Measurements from ENCODE around the gene C12orf75. TPM values are rescaled to one million over a fixed set of nuclear protein-coding genes. Genes with fewer than 3 reads are reported as not detected.
A peak's percentile ranks its signal among the peaks of the same experiment; 100 is the strongest.

The C12orf75 gene
- total and polyA plus RNA-seq, 2 of the 13 experiments (the other 11 are each of a cell fraction or from before 2014, with no cell fraction given) = 16.1 to 19.8 TPM

DNA sequence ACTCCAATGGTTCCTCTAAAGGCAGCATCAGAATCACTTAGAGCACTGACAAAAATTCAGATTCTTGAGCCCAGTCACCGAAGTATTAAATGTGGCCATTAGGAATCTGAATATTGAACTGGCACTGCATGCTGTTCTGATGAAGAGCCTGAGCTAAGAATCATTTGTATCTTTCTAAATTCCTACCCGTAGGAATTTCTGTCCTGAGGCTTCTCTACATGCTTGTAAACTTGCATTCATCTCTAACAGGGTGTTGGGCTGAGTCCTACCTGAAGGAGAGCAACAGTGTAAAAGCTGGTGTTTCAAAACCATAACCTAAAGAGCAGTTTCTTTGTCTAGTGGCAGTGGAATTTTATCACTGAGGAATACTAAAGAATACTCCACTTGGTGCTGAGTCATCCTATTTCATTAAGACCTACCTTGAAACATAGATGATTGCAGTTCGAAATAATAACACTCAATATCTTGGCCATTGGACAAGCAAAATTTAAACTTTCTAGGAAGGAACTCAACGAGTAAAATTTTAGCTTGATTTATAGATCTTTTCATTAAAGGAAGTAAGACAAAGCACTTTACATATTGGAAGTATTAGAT is 35.5 kb upstream of the C12orf75 start:
- intact Hi-C loops (cut with micrococcal nuclease; ENCODE audit: unreplicated experiment) = no loop called here

More for the DNA sequence above, 35.5 kb upstream of the C12orf75 start:
- Histone ChIP-seq H3K4me2 (ENCODE audit: low read depth, low read length) (no peak overlapping the region), H3K79me2 (ENCODE audit: insufficient read depth, low read length) (no peaks in the 10 kb centered on the region), H3K27ac (ENCODE audit: extremely low read length, insufficient read depth, low read length) (no peak overlapping the region), H4K20me1 (ENCODE audit: insufficient read depth, low read length) (no peaks in the 10 kb centered on the region), H2AFZ (ENCODE audit: low read length) (no peak overlapping the region), H3K9ac (ENCODE audit: insufficient read depth, low read depth, low read length) (no peak overlapping the region), H3K36me3 (replicated peaks in 1 of 2; ENCODE audit: control insufficient read depth in 1 of 2, insufficient read depth in 2 of 2, low read length in 2 of 2) (no peaks in the 10 kb centered on the region), H3K4me1 (ENCODE audit: insufficient read depth, low read length) (peaks cover 13% of the 10 kb centered on the region), H3K9me3 (ENCODE audit: low read length) (no peaks in the 10 kb centered on the region; the same call in 1 of the 2 replicates), H3K27me3 (ENCODE audit: control insufficient read depth in 1 of 2, insufficient read depth in 2 of 2, low read length in 2 of 2) (0 out of 5 replicates have a peak, but pooled peaks cover 0 to 1% of the 10 kb centered on the region in 2 experiments), H3K4me3 (replicated peaks in 1 of 3; ENCODE audit: insufficient read depth in 1 of 3, low read depth in 2 of 3, low read length in 3 of 3) (no peak overlapping the region)
- in situ Hi-C loops (cut with HindIII; ENCODE audit: extremely low pct_ligation_motif_present, low pct_unique_long_range_greater_than_20kb) = no loop called here
- no TSS peak for BruUV-seq (replicated peaks)
- DNase-seq (ENCODE audit: low spot score) = no peak
- 52% methylated on average over 4 of the region's 4 CpGs for WGBS (ENCODE audit: low lambda C conversion rate)
- CTCF ChIA-PET (ENCODE audit: low intra/inter-chr PET ratio, low total read pairs) = no interaction called here
- ATAC-seq = no peak
- FAIRE-seq = no peak
- TF ChIP-seq YEATS2 (CRISPR knock-in tag; IDR thresholded peaks at IDR 0.05; ENCODE audit: borderline replicate concordance) (no peak), ZNF253 (CRISPR knock-in tag; IDR thresholded peaks at IDR 0.05; ENCODE audit: borderline replicate concordance) (no peak), NFE2L2 (IDR thresholded peaks at IDR 0.05; ENCODE audit: low read length) (peak; percentile 49; the same call in 1 of the 2 replicates), REL (CRISPR knock-in tag; conservative IDR thresholded peaks at IDR 0.05) (no peak), ZNF430 (CRISPR knock-in tag; IDR thresholded peaks at IDR 0.05) (no peak), MAFK (conservative IDR thresholded peaks at IDR 0.05 in 1 of 2, IDR thresholded peaks at IDR 0.05 in 1 of 2; ENCODE audit: low read length in 2 of 2) (peak; percentile 45 to 63; a peak in 3 of 4 replicates), ZBTB10 (CRISPR knock-in tag; IDR thresholded peaks at IDR 0.05; ENCODE audit: borderline replicate concordance) (no peak), ZBTB8A (CRISPR knock-in tag; IDR thresholded peaks at IDR 0.05; ENCODE audit: borderline replicate concordance, low read depth) (no peak), ZNF264 (CRISPR knock-in tag; IDR thresholded peaks at IDR 0.05) (no peak), MAFF (IDR thresholded peaks at IDR 0.05; ENCODE audit: low read depth, low read length) (peak; percentile 46; the same call in 1 of the 2 replicates), ZNF383 (CRISPR knock-in tag; IDR thresholded peaks at IDR 0.05; ENCODE audit: borderline replicate concordance) (no peak), ARID2 (CRISPR knock-in tag; IDR thresholded peaks at IDR 0.05; ENCODE audit: borderline replicate concordance) (no peak), EEA1 (CRISPR knock-in tag; IDR thresholded peaks at IDR 0.05; ENCODE audit: borderline replicate concordance) (no peak), ZNF282 (IDR thresholded peaks at IDR 0.05; ENCODE audit: partially characterized antibody) (no peak), ZNF543 (CRISPR knock-in tag; IDR thresholded peaks at IDR 0.05) (no peak), RAD21 (CRISPR knock-in tag; IDR thresholded peaks at IDR 0.05) (no peak), XRCC5 (optimal IDR thresholded peaks at IDR 0.05; ENCODE audit: low read length) (no peak), SNAPC2 (CRISPR knock-in tag; IDR thresholded peaks at IDR 0.05) (no peak), CREM (IDR thresholded peaks at IDR 0.05) (no peak), CREM (CRISPR knock-in tag; IDR thresholded peaks at IDR 0.05) (no peak)
- POLR2A ChIA-PET = no interaction called here

Data from HepG2 (cell line).